H1 (cell line): Measurements from ENCODE around the gene IL7R. TPM values are rescaled to one million over a fixed set of nuclear protein-coding genes. Genes with fewer than 3 reads are reported as not detected.

Experiments used
- CTCF ChIA-PET: fragments of 300-600 bp; sonication (Branson Sonifier 250); formaldehyde crosslinking; loops from one replicate; lab custom pipeline; 2021; ENCODE audit not compliant: partially characterized antibody; lab: Charles Lee
- POLR2A ChIA-PET: fragments of 300-600 bp; sonication (Branson Sonifier 250); formaldehyde crosslinking; loops from one replicate; lab custom pipeline; 2021; ENCODE audit warnings: inconsistent platforms; ENCODE audit not compliant: partially characterized antibody; lab: Charles Lee
- DNase-seq, 2 experiments: peaks; one replicate each; pipeline versions ENCODE4 v3.0.0 to v3.0.0-alpha.2; 2010 to 2022; ENCODE audit warnings: low spot score in 2 of 2, low read depth in 1 of 2, mixed read lengths in 1 of 2
- FAIRE-seq: peaks from 2 replicates; lab custom pipeline; 2011; peaks lifted over from hg19 to GRCh38; lab: Jason Lieb, UNC
- H2AFZ ChIP-seq: 2 replicates; pipeline ENCODE4 v1.8.1; 2012; ENCODE audit warnings: low read length, inconsistent platforms
- H2AK5ac ChIP-seq: 2 replicates; pipeline ENCODE4 v1.6.1; 2013; ENCODE audit warnings: low read depth, low read length
- H2BK120ac ChIP-seq: replicated peaks from 2 replicates; pipeline ENCODE3; 2013; ENCODE audit warnings: low read depth, low read length, inconsistent platforms
- H2BK12ac ChIP-seq: 2 replicates; pipeline ENCODE4 v1.6.1; 2013; ENCODE audit warnings: low read depth, low read length
- H2BK15ac ChIP-seq: 2 replicates; pipeline ENCODE4 v1.6.1; 2013; ENCODE audit warnings: low read length
- H2BK20ac ChIP-seq: 2 replicates; pipeline ENCODE4 v1.6.1; 2013; ENCODE audit warnings: low read length
- H2BK5ac ChIP-seq: 2 replicates; pipeline ENCODE4 v1.6.1; 2013; ENCODE audit warnings: low read depth, low read length
- H3K14ac ChIP-seq: 2 replicates; pipeline ENCODE4 v1.6.1; 2013; ENCODE audit warnings: inconsistent platforms; ENCODE audit not compliant: insufficient read length
- H3K18ac ChIP-seq: 2 replicates; pipeline ENCODE4 v1.6.1; 2013; ENCODE audit warnings: low read length; ENCODE audit errors: extremely low read depth
- H3K23ac ChIP-seq: 2 replicates; pipeline ENCODE4 v1.6.1; 2013; ENCODE audit warnings: inconsistent platforms; ENCODE audit not compliant: insufficient read length
- H3K23me2 ChIP-seq: 2 replicates; pipeline ENCODE4 v1.6.1; 2013; ENCODE audit warnings: low read depth, low read length
- H3K27ac ChIP-seq: 2 replicates; pipeline ENCODE4 v1.6.1; 2011; ENCODE audit warnings: low read depth, low read length, inconsistent platforms
- H3K27me3 ChIP-seq, 4 experiments: replicated peaks in 1 of 4; 1 replicate in 1 of 4; 2 replicates in 3 of 4; pipeline versions ENCODE4 v1.6.1 to v1.8.1; 2011 to 2013; ENCODE audit warnings: low read length in 3 of 4, mild to moderate bottlenecking in 3 of 4, inconsistent platforms in 2 of 4, mixed read lengths in 2 of 4, moderate library complexity in 1 of 4; ENCODE audit not compliant: control insufficient read depth in 3 of 4, insufficient read depth in 3 of 4; ENCODE audit errors: extremely low read depth in 1 of 4
- H3K36me3 ChIP-seq, 4 experiments: 2 replicates each; pipeline versions ENCODE4 v1.6.1 to v1.8.1; 2011 to 2013; ENCODE audit warnings: mild to moderate bottlenecking in 4 of 4, low read length in 3 of 4, moderate library complexity in 2 of 4, control low read depth in 1 of 4, inconsistent platforms in 1 of 4; ENCODE audit not compliant: insufficient read depth in 4 of 4, control insufficient read depth in 2 of 4
- H3K4ac ChIP-seq: replicated peaks from 2 replicates; pipeline ENCODE3; 2013; ENCODE audit warnings: low read length, low read depth, mixed read lengths, inconsistent platforms; ENCODE audit not compliant: insufficient read length
- H3K4me1 ChIP-seq, 4 experiments: replicated peaks in 1 of 4; 1 replicate in 1 of 4; 2 replicates in 3 of 4; pipeline versions ENCODE4 v1.6.1 to v1.8.1; 2011 to 2013; ENCODE audit warnings: low read length in 3 of 4, inconsistent platforms in 2 of 4, mixed read lengths in 1 of 4; ENCODE audit not compliant: insufficient read depth in 4 of 4, control insufficient read depth in 3 of 4
- H3K4me2 ChIP-seq, 2 experiments: 2 replicates each; pipeline versions ENCODE4 v1.6.1 to v1.8.1; 2011 to 2013; ENCODE audit warnings: low read depth in 2 of 2, low read length in 2 of 2, control low read depth in 1 of 2, inconsistent platforms in 1 of 2, mild to moderate bottlenecking in 1 of 2; ENCODE audit not compliant: insufficient read depth in 1 of 2
- H3K4me3 ChIP-seq, 4 experiments: fragments of 200-600, 300-600 bp in 1 of 4; sonication (generic), shearing (Covaris generic), sonication (Bioruptor Twin) in 1 of 4; 2 replicates each; pipeline versions ENCODE4 v1.5.1 to v1.8.1; 2011 to 2016; ENCODE audit warnings: low read length in 4 of 4, low read depth in 3 of 4, control low read depth in 2 of 4, inconsistent platforms in 2 of 4, mild to moderate bottlenecking in 2 of 4, mixed read lengths in 1 of 4, moderate library complexity in 1 of 4; ENCODE audit not compliant: insufficient read depth in 2 of 4; ENCODE audit errors: extremely low read depth in 1 of 4
- H3K56ac ChIP-seq: replicated peaks from 2 replicates; pipeline ENCODE3; 2013; ENCODE audit warnings: low read depth, mild to moderate bottlenecking, mixed read lengths, low read length, inconsistent platforms; ENCODE audit not compliant: insufficient read length
- H3K79me1 ChIP-seq: 2 replicates; pipeline ENCODE4 v1.6.1; 2013; ENCODE audit warnings: low read depth, low read length, control low read depth
- H3K79me2 ChIP-seq, 2 experiments: 2 replicates each; pipeline versions ENCODE4 v1.6.1 to v1.8.1; 2012 to 2013; ENCODE audit warnings: low read length in 2 of 2, mild to moderate bottlenecking in 2 of 2, inconsistent platforms in 1 of 2; ENCODE audit not compliant: insufficient read depth in 2 of 2, control insufficient read depth in 1 of 2
- H3K9ac ChIP-seq, 4 experiments: replicated peaks in 1 of 4; 1 replicate in 1 of 4; 2 replicates in 3 of 4; pipeline versions ENCODE4 v1.6.1 to v1.8.1; 2011 to 2013; ENCODE audit warnings: low read depth in 3 of 4, low read length in 3 of 4, control low read depth in 2 of 4, mild to moderate bottlenecking in 2 of 4, moderate library complexity in 2 of 4, inconsistent platforms in 1 of 4; ENCODE audit errors: extremely low read depth in 1 of 4
- H3K9me3 ChIP-seq, 2 experiments: 2 replicates each; pipeline versions ENCODE4 v1.6.1 to v1.8.1; 2012 to 2013; ENCODE audit warnings: mild to moderate bottlenecking in 2 of 2, moderate library complexity in 2 of 2, control low read depth in 1 of 2, inconsistent platforms in 1 of 2, low read depth in 1 of 2, low read length in 1 of 2, mixed read lengths in 1 of 2; ENCODE audit not compliant: insufficient read depth in 2 of 2
- H4K20me1 ChIP-seq, 2 experiments: replicated peaks in 1 of 2; 2 replicates each; pipeline versions ENCODE3 to v1.8.1; 2011 to 2013; ENCODE audit warnings: inconsistent platforms in 2 of 2, low read length in 2 of 2, mild to moderate bottlenecking in 1 of 2; ENCODE audit not compliant: insufficient read depth in 2 of 2, control insufficient read depth in 1 of 2
- H4K5ac ChIP-seq: 2 replicates; pipeline ENCODE4 v1.6.1; 2013; ENCODE audit warnings: low read length, low read depth, mixed read lengths, inconsistent platforms; ENCODE audit not compliant: insufficient read length
- H4K8ac ChIP-seq: 2 replicates; pipeline ENCODE4 v1.8.0; 2013; ENCODE audit warnings: mild to moderate bottlenecking, moderate library complexity, low read length, inconsistent platforms; ENCODE audit not compliant: insufficient read depth; ENCODE audit errors: extremely low read depth
- H4K91ac ChIP-seq: replicated peaks from 2 replicates; pipeline ENCODE3; 2013; ENCODE audit warnings: low read length, mixed read lengths, inconsistent platforms; ENCODE audit not compliant: insufficient read length
- EGR1 ChIP-seq: IDR thresholded peaks from 2 replicates; pipeline ENCODE4 v1.6.1; 2011; ENCODE audit warnings: low read depth, low read length, borderline replicate concordance
- HDAC2 ChIP-seq, 2 experiments: fragments of 300-600 bp in 1 of 2; sonication (generic) in 1 of 2; IDR thresholded peaks; 2 replicates each; pipeline ENCODE4 v1.6.1; 2011 to 2012; ENCODE audit warnings: low read depth in 2 of 2, low read length in 2 of 2, mild to moderate bottlenecking in 2 of 2, moderate library complexity in 2 of 2, borderline replicate concordance in 1 of 2, inconsistent platforms in 1 of 2
- MAFK ChIP-seq: IDR thresholded peaks from 2 replicates; pipeline ENCODE4 v1.6.1; 2012; ENCODE audit warnings: low read depth, mild to moderate bottlenecking, improper control_type of control experiment, low read length
- RFX5 ChIP-seq: IDR thresholded peaks from 2 replicates; pipeline ENCODE4 v1.6.1; 2011; ENCODE audit warnings: low read depth, low read length, improper control_type of control experiment, borderline replicate concordance
- RXRA ChIP-seq: IDR thresholded peaks from 2 replicates; pipeline ENCODE4 v1.6.1; 2011; ENCODE audit warnings: low read depth, mild to moderate bottlenecking, low read length, moderate library complexity; ENCODE audit not compliant: insufficient read depth
- WGBS, 2 experiments: shearing (Covaris generic) in 1 of 2; methylation state at CpG; one replicate each; pipeline versions ENCODE4 v1.1.6 to v1.1.7; 2013 to 2015; ENCODE audit warnings: low lambda C conversion rate in 2 of 2, mixed read lengths in 2 of 2, inconsistent platforms in 1 of 2, low coverage in 1 of 2, missing lambda C conversion rate in 1 of 2; ENCODE audit not compliant: insufficient replicate concordance in 2 of 2, insufficient coverage in 1 of 2, insufficient read length in 1 of 2; ENCODE audit errors: extremely low coverage in 1 of 2, missing lambda C conversion rate in 1 of 2; 5-methylcytosine and 5-hydroxymethylcytosine counted together
- polyA plus RNA-seq, 7 experiments: library from polyadenylated mRNA; depleted of rRNA in 3 of 7; stranded (reverse) in 5 of 7; unstranded in 2 of 7; fragments of >200 nt in 5 of 7; fragments of 200-250 nt in 2 of 7; gene quantifications; 1 replicate in 5 of 7; 2 replicates in 1 of 7; 4 replicates in 1 of 7; pipeline versions ENCODE4 v1.2.1 to v1.2.3, GENCODE V29; 2011 to 2013; ENCODE audit warnings: missing spikeins in 2 of 7, mixed read lengths in 2 of 7
- total RNA-seq: library from RNA; stranded (reverse); fragmentation: NEBNext Ultra II Directional; extraction: Animal tissue kit (Norgen Biotek cat#: 25700); gene quantifications from 2 replicates; pipeline ENCODE4 v1.2.1, GENCODE V29; 2021

The IL7R gene
- total and polyA plus RNA-seq, 2 of the 8 experiments (the other 6 are each of a cell fraction or from before 2014, with no cell fraction given): not detected

- Histone ChIP-seq H3K18ac (no peak overlapping the region), H3K9ac (no peak overlapping the region), H3K27ac (no peak overlapping the region), H2BK15ac (no peak overlapping the region), H3K23ac (no peak overlapping the region), H3K79me2 (no peaks in the 10 kb centered on the region), H2BK120ac (no peak overlapping the region), H3K23me2 (no peaks in the 10 kb centered on the region), H3K27me3 (no peaks in the 10 kb centered on the region), H3K14ac (no peak overlapping the region), H4K20me1 (no peaks in the 10 kb centered on the region), H3K79me1 (no peaks in the 10 kb centered on the region), H2AFZ (no peak overlapping the region), H3K4ac (no peak overlapping the region), H3K4me3 (no peak overlapping the region), H2BK12ac (no peak overlapping the region), H2BK20ac (no peak overlapping the region), H4K8ac (no peak overlapping the region), H3K4me1 (peaks cover 0 to 2% (median 0%) of the 10 kb centered on the region in 4 experiments; a peak in 1 of 7 replicates), H4K5ac (no peak overlapping the region), H2BK5ac (no peak overlapping the region), H3K9me3 (peaks cover 0 to 6% of the 10 kb centered on the region in 2 experiments; a peak in 1 of 4 replicates), H3K4me2 (no peak overlapping the region), H3K56ac (no peak overlapping the region), H2AK5ac (no peak overlapping the region), H4K91ac (no peak overlapping the region), H3K36me3 (no peaks in the 10 kb centered on the region)
- no peak for TF ChIP-seq MAFK
- no peak for TF ChIP-seq RFX5
- no peak for TF ChIP-seq HDAC2 (IDR thresholded peaks at IDR 0.05; ENCODE audit: borderline replicate concordance in 1 of 2, low read depth in 2 of 2, low read length in 2 of 2)
- no peak for TF ChIP-seq RXRA
- TF ChIP-seq EGR1: no peak
- no peak for FAIRE-seq
- POLR2A ChIA-PET: no interaction called here
- CTCF ChIA-PET: interaction anchor here (0.8 to 0.9 kb wide), 2 partner anchors 8 to 15 kb away, joined by 4 read pairs; no protein-coding TSS in a partner anchor
- DNase-seq: no peak
- WGBS, 2 experiments: 87% methylated on average over 5 of the region's 5 CpGs; no CpG with 5 or more reads in 1 of the 2 experiments
Observed at GRCh38 chr5:35890021-35891020, 33.6 kb downstream of the IL7R start.
